Endothelial cell (in vitro differentiated cells): ENCODE measurements around the gene FERMT1. TPM values are rescaled to one million over a fixed set of nuclear protein-coding genes. Genes with fewer than 3 reads are reported as not detected.

Experiments used
- DNase-seq: peaks from one replicate; pipeline ENCODE4 v3.0.0; 2021; ENCODE audit warnings: low spot score
- H3K27ac Mint-ChIP-seq: one replicate; pipeline ENCODE4 v1.8.0; 2021; ENCODE audit warnings: mixed read lengths, inconsistent platforms; ENCODE audit not compliant: unreplicated experiment
- H3K27me3 Mint-ChIP-seq: one replicate; pipeline ENCODE4 v1.8.0; 2021; ENCODE audit warnings: mild to moderate bottlenecking, moderate library complexity, mixed read lengths, inconsistent platforms; ENCODE audit not compliant: unreplicated experiment
- H3K36me3 Mint-ChIP-seq: one replicate; pipeline ENCODE4 v1.8.0; 2021; ENCODE audit warnings: mild to moderate bottlenecking, low read depth, mixed read lengths, inconsistent platforms; ENCODE audit not compliant: unreplicated experiment
- H3K4me1 Mint-ChIP-seq: one replicate; pipeline ENCODE4 v1.8.0; 2021; ENCODE audit warnings: mild to moderate bottlenecking, mixed read lengths, inconsistent platforms; ENCODE audit not compliant: unreplicated experiment
- H3K4me3 Mint-ChIP-seq: one replicate; pipeline ENCODE4 v1.8.0; 2021; ENCODE audit warnings: mild to moderate bottlenecking, mixed read lengths, inconsistent platforms; ENCODE audit not compliant: unreplicated experiment
- H3K9me3 Mint-ChIP-seq: one replicate; pipeline ENCODE4 v1.8.0; 2021; ENCODE audit warnings: mixed read lengths, inconsistent platforms; ENCODE audit not compliant: unreplicated experiment
- CTCF ChIP-seq: fragments of 200-600 bp; sonication (generic); IDR thresholded peaks from one replicate; pipeline ENCODE4 v1.5.0; 2021; ENCODE audit warnings: antibody characterized with exemption; ENCODE audit not compliant: unreplicated experiment
- total RNA-seq: library from RNA; stranded (reverse); fragmentation: NEBNext Ultra II Directional; extraction: Animal tissue kit (Norgen Biotek cat#: 25700); gene quantifications from one replicate; pipeline ENCODE4 v1.2.1, GENCODE V29; 2021; ENCODE audit not compliant: unreplicated experiment

The FERMT1 gene
- total RNA-seq, 1 donor from 2014 or later, result 0.62 TPM

GRCh38 chr20:6066582-6066981 is 56.2 kb downstream of the FERMT1 start:
- H3K4me3 Mint-ChIP-seq, result no peak overlapping the region

GRCh38 chr20:6061544-6061943 is 61.3 kb downstream of the FERMT1 start:
- no peak overlapping the region for H3K27ac Mint-ChIP-seq
- H3K9me3 Mint-ChIP-seq, result no peaks in the 10 kb centered on the region
- H3K4me3 Mint-ChIP-seq, result no peak overlapping the region
- DNase-seq, result no peak
- H3K27me3 Mint-ChIP-seq, result peaks cover 2% of the 10 kb centered on the region
- no peaks in the 10 kb centered on the region for H3K4me1 Mint-ChIP-seq
- TF ChIP-seq CTCF, result no peak
- H3K36me3 Mint-ChIP-seq, result no peaks in the 10 kb centered on the region

More at GRCh38 chr20:6066582-6066981, 56.2 kb downstream of the FERMT1 start:
- DNase-seq, result no peak
- Mint-ChIP-seq H3K27me3 (peaks cover 2% of the 10 kb centered on the region), H3K36me3 (no peaks in the 10 kb centered on the region), H3K27ac (no peak overlapping the region), H3K4me1 (no peaks in the 10 kb centered on the region), H3K9me3 (no peaks in the 10 kb centered on the region)
- no peak for TF ChIP-seq CTCF

- H3K27ac Mint-ChIP-seq, result no peak overlapping the region
- no peak for TF ChIP-seq CTCF
- no peaks in the 10 kb centered on the region for H3K9me3 Mint-ChIP-seq
These were observed 62.6 kb downstream of the FERMT1 start for GRCh38 chr20:6060213-6060612.

GRCh38 chr20:6058684-6059295 is 64.0 kb downstream of the FERMT1 start:
- no peak for DNase-seq
- H3K27ac Mint-ChIP-seq, result no peak overlapping the region
- H3K4me1 Mint-ChIP-seq, result peaks cover 4% of the 10 kb centered on the region
- H3K4me3 Mint-ChIP-seq, result no peak overlapping the region
- no peaks in the 10 kb centered on the region for H3K36me3 Mint-ChIP-seq
- TF ChIP-seq CTCF, result no peak
- no peaks in the 10 kb centered on the region for H3K9me3 Mint-ChIP-seq
- H3K27me3 Mint-ChIP-seq, result peaks cover 8% of the 10 kb centered on the region

More at GRCh38 chr20:6060213-6060612, 62.6 kb downstream of the FERMT1 start:
- no peaks in the 10 kb centered on the region for H3K36me3 Mint-ChIP-seq
- H3K4me1 Mint-ChIP-seq, result no peaks in the 10 kb centered on the region
- no peak overlapping the region for H3K4me3 Mint-ChIP-seq
- DNase-seq, result no peak
- peaks cover 2% of the 10 kb centered on the region for H3K27me3 Mint-ChIP-seq

DNA sequence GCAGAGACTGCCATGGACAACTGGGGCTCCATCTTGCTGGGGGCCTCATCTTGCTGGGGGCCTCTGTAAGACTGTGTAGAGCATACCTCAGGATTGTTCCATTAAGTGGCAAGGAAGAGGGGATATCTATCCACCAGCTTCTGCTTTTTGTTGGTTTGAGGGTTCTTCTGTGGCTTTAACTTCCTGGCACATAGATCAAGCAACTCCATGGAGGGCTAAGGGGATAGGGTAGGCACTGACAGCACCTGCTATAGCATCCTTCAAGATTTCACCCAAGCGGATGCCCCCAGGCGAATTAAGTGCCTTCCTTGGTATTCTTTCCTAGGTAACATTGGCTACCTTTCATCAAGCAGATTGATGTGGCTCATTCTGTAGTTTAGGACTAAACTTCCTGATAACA is 65.1 kb downstream of the FERMT1 start:
- Mint-ChIP-seq H3K36me3 (peaks cover 4% of the 10 kb centered on the region), H3K9me3 (no peaks in the 10 kb centered on the region), H3K4me1 (peaks cover 9% of the 10 kb centered on the region), H3K27me3 (peaks cover 12% of the 10 kb centered on the region), H3K27ac (no peak overlapping the region), H3K4me3 (no peak overlapping the region)
- no peak for DNase-seq
- TF ChIP-seq CTCF, result no peak
